Ishikawa (cell line): ENCODE data around the gene CIDEC.

Source experiments
- CEBPB ChIP-seq: IDR thresholded peaks from 2 replicates; pipeline ENCODE4 v1.6.1; 2012
- CREB1 ChIP-seq: IDR thresholded peaks from 2 replicates; pipeline ENCODE4 v1.6.1; 2012; ENCODE audit warnings: low read depth
- EGR1 ChIP-seq: IDR thresholded peaks from 2 replicates; pipeline ENCODE4 v1.6.1; 2012
- EP300 ChIP-seq: IDR thresholded peaks from 2 replicates; pipeline ENCODE4 v1.6.1; 2012; ENCODE audit warnings: borderline replicate concordance
- FOXM1 ChIP-seq: IDR thresholded peaks from 2 replicates; pipeline ENCODE4 v1.6.1; 2012; ENCODE audit warnings: low read depth, borderline replicate concordance
- MAX ChIP-seq: IDR thresholded peaks from 2 replicates; pipeline ENCODE4 v1.6.1; 2012
- NFIC ChIP-seq: IDR thresholded peaks from 2 replicates; pipeline ENCODE4 v1.6.1; 2012
- RAD21 ChIP-seq: IDR thresholded peaks from 2 replicates; pipeline ENCODE4 v1.6.1; 2012; ENCODE audit warnings: low read depth
- REST ChIP-seq: IDR thresholded peaks from 2 replicates; pipeline ENCODE4 v1.6.1; 2012; ENCODE audit warnings: low read depth, mild to moderate bottlenecking
- TAF1 ChIP-seq: IDR thresholded peaks from 2 replicates; pipeline ENCODE4 v1.6.1; 2012; ENCODE audit warnings: low read depth, mild to moderate bottlenecking
- TCF12 ChIP-seq: IDR thresholded peaks from 2 replicates; pipeline ENCODE4 v1.6.1; 2012; ENCODE audit warnings: low read depth
- TEAD4 ChIP-seq: IDR thresholded peaks from 2 replicates; pipeline ENCODE4 v1.6.1; 2012
- YY1 ChIP-seq: IDR thresholded peaks from 2 replicates; pipeline ENCODE4 v1.6.1; 2012; ENCODE audit warnings: low read depth
- ZBTB7A ChIP-seq: IDR thresholded peaks from 2 replicates; pipeline ENCODE4 v1.6.1; 2012; ENCODE audit warnings: low read depth
- TF ChIP-seq, protein P1 (sequence below): IDR thresholded peaks from 2 replicates; pipeline ENCODE4 v1.6.1; 2012

CIDEC gene

GRCh38 chr3:9841015-9841414 lies 39.0 kb downstream of the CIDEC start:
- TF ChIP-seq TAF1 (no peak), CREB1 (no peak), EGR1 (no peak), MAX (no peak)

DNA sequence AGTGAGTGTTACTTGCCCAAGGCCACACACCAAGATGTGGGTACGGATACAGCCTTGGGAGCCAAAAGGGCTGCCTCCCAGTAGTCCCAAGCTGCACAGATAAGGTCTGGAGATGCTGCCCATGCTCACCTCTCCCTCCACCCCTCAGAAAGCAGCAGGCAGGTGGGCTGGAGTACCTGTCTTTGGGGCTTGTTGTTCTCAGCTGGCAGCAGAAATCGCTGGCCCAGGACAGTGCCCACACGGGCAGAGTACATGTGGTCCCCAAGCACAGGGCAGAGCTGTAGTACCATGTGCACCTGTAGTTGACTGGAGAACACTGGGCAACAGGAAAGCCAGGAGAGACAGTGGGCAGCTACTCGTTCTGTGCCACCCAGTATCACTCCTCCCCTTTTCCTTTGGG lies 41.2 kb downstream of the CIDEC start:
- TF ChIP-seq REST, result no peak
- TF ChIP-seq FOXM1, result no peak
- TF ChIP-seq NFIC, result no peak
- TF ChIP-seq EP300, result no peak
- no peak for TF ChIP-seq EGR1
- TF ChIP-seq YY1, result no peak
- no peak for TF ChIP-seq CEBPB

DNA sequence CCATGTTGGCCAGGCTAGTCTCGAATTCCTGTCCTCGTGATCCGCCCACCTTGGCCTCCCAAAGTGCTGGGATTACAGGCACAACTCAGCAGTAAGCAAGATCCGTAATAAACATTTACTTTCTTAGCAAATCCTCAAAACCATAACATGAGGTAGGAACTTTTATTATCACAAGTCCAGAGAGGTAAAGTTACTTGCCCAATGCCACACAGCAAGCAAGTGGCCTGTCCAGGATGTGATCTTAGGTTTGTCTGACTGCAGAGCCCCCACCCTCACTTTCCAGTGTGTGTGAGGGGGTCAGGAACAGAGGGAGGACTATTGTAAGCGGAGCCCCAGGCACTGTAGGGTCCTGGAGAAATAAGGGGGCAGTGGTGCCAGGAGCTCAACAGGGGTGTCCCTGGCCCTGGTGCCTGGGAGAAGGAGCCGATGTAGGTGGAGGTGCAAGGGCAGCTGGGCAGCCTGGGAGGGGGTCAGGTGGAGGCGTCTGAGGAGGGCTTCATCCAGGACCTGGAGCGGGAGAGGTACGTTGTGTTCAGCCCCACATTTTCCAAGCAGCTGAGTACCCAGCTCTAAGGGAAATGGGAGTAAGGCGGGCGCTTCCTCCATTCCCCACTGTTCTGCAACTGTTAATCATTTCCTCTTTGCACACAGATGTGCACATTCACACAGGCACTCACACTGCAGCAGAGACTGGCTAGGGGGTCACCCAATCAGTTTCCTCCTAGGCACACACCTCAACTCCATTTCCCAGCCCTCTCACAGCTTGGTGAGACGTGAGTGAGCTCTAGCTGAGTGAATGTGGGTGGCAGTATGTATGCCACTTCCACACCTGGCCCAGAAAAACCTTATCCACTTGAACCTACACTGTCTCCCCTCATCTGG lies 42.1 kb downstream of the CIDEC start:
- TF ChIP-seq NFIC (no peak), FOXM1 (no peak), TAF1 (no peak), CEBPB (no peak), ZBTB7A (no peak), TEAD4 (no peak), REST (no peak), CREB1 (no peak), MAX (no peak), YY1 (no peak), RAD21 (no peak), TCF12 (no peak), EGR1 (no peak), EP300 (no peak)
- TF ChIP-seq, protein P1, sequence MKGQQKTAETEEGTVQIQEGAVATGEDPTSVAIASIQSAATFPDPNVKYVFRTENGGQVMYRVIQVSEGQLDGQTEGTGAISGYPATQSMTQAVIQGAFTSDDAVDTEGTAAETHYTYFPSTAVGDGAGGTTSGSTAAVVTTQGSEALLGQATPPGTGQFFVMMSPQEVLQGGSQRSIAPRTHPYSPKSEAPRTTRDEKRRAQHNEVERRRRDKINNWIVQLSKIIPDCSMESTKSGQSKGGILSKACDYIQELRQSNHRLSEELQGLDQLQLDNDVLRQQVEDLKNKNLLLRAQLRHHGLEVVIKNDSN, result no peak

DNA sequence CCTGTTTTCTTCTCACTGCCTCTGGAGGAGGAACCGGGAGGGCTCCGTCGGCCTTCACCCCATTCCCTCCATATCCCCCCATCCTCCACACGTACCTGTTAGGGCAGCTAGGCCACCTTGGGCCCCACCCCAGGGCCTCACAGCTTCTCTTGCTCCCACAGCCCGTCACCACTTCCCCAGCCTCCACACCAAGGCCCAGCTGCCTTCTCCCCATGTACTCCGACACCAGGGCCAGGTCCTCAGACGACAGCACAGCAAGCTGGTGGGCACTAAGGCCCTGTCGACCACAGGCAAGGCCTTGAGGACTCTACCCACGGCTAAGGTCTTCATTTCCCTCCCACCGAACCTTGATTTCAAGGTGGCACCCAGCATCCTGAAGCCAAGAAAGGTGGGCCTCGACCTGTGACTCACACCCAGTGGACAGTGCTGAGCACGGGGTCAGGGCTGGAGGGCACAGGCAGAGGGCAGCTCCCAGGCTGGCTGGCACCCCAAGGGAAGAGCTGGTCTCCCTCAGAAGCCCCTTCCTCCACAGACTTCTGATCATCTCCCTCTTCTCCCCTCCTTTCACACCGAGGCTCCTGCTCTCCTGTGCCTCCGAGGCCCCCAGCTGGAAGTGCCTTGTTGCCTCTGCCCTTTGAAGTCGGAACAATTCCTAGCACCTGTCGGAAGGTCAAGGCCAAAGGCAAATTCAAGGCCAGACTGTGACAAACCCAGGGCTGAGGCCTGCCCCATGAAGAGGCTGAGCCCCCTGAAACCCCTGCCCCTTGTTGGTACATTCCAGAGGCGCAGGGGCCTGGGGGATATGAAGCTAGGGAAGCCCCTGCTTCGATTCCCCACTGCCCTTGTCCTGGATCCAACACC lies 45.3 kb downstream of the CIDEC start:
- TF ChIP-seq, protein P1, result no peak
- TF ChIP-seq EGR1, result no peak
- TF ChIP-seq REST, result no peak
- no peak for TF ChIP-seq NFIC
- TF ChIP-seq ZBTB7A, result no peak
- no peak for TF ChIP-seq FOXM1
- TF ChIP-seq CREB1, result no peak
- no peak for TF ChIP-seq YY1
